ENCODE data around the gene ENTPD2. TPM values are rescaled to one million over a fixed set of nuclear protein-coding genes. Genes with fewer than 3 reads are reported as not detected.

The ENTPD2 gene
- polyA plus RNA-seq, 2 donors = 1.5 to 1.6 TPM

DNA sequence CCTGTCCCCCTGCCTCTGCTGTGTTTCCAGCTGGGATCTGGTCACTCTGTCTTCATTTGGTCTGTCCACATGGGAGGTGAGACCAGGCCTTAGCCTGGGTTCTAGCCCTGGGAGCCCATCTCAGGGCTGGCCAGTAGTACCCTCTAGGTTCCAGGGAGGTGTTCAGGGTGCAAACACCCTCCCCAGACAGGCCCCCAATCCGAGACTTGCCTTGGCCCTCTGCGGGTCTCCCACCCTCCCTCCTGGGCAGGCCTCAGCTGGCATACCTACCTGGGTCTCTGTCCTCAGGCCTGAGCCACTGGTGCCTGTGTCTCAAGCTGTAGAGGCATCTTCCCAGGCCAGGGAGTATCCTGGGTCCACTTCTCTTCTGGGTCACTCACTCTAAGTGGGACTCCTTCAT, 17.4 kb upstream of the ENTPD2 start:
- 83 to 84% methylated on average over 2 of the region's 2 CpGs for WGBS, 2 donors
- H3K4me1 ChIP-seq (ENCODE audit: control insufficient read depth in 2 of 2, insufficient read depth in 2 of 2, low read length in 1 of 2) = peaks cover 3 to 21% of the 10 kb centered on the region in 2 donors

GRCh38 chr9:137070906-137071275, 17.0 kb upstream of the ENTPD2 start:
- H3K4me1 ChIP-seq (ENCODE audit: control insufficient read depth in 2 of 2, insufficient read depth in 2 of 2, low read length in 1 of 2) = peaks cover 3 to 21% of the 10 kb centered on the region in 2 donors
- no peaks in the 10 kb centered on the region for H3K27me3 ChIP-seq (ENCODE audit: control insufficient read depth in 1 of 2, insufficient read depth in 2 of 2, low read length in 2 of 2)
- peak overlapping the region; percentile 47 to 74 for H3K27ac ChIP-seq (ENCODE audit: low read depth in 2 of 2, low read length in 1 of 2)
- 13 to 25% methylated on average over 6 of the region's 6 CpGs for WGBS, 2 donors
- no peaks in the 10 kb centered on the region for H3K9me3 ChIP-seq (ENCODE audit: control insufficient read depth in 2 of 2, insufficient read depth in 1 of 2, low read depth in 1 of 2, low read length in 1 of 2)
- no peaks in the 10 kb centered on the region for H3K36me3 ChIP-seq (ENCODE audit: control insufficient read depth in 2 of 2, insufficient read depth in 2 of 2, low read length in 1 of 2)
- H3K4me3 ChIP-seq (ENCODE audit: low read depth in 1 of 2, low read length in 2 of 2) = peak overlapping the region; percentile 16 to 60

More for the DNA sequence above, 17.4 kb upstream of the ENTPD2 start:
- Histone ChIP-seq H3K27me3 (ENCODE audit: control insufficient read depth in 1 of 2, insufficient read depth in 2 of 2, low read length in 2 of 2) (no peaks in the 10 kb centered on the region), H3K9me3 (ENCODE audit: control insufficient read depth in 2 of 2, insufficient read depth in 1 of 2, low read depth in 1 of 2, low read length in 1 of 2) (no peaks in the 10 kb centered on the region), H3K36me3 (ENCODE audit: control insufficient read depth in 2 of 2, insufficient read depth in 2 of 2, low read length in 1 of 2) (no peaks in the 10 kb centered on the region), H3K27ac (ENCODE audit: low read depth in 2 of 2, low read length in 1 of 2) (peak overlapping the region; percentile 47 to 74), H3K4me3 (ENCODE audit: low read depth in 1 of 2, low read length in 2 of 2) (no peak overlapping the region)

DNA sequence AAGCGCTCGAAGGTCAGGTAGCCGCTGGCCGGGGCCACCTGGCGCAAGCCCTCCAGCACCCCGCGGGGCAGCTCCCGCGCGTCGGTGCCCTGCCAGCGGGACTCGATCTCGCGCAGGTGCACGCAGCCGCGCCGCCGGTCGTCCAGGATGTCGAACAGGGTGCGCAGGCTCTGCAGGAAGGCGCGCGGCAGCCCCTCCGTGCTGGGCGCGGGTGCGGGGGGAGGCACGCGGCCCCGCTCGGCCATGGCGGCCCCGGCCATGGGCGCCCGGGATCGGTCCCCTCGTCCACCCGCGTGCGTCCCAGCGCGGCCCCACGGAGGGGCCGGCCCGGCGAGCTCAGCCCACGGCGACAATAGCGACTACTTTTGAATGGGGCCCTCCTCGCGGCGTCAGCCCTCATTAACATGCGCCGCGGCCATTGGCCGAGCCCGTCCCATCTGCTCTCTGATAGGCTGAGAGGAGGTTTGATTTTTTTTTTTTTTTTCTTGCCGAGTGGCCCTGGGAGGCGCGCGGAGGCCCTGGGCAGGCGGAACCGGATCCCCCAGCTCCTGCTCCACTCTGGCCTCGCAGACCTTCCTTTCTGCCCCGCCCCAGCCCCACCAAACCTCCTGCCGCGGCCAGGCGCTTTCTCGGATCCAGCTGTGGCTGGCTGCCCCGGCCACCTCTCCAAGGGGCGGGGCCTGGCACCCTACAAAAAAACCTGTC, 16.5 kb upstream of the ENTPD2 start, which contains the start of gene SAPCD2:
TSS of gene SAPCD2 (minus strand) at position 357 of the 705 bp plus-strand sequence. CDS start at position 260, 97 bp downstream.
- peaks cover 0 to 3% of the 10 kb centered on the region in 2 donors for H3K36me3 ChIP-seq (ENCODE audit: control insufficient read depth in 2 of 2, insufficient read depth in 2 of 2, low read length in 1 of 2)
- peaks cover 3 to 21% of the 10 kb centered on the region in 2 donors for H3K4me1 ChIP-seq (ENCODE audit: control insufficient read depth in 2 of 2, insufficient read depth in 2 of 2, low read length in 1 of 2)
- peak within 1 kb of the TSS; percentile 47 to 74 for H3K27ac ChIP-seq (ENCODE audit: low read depth in 2 of 2, low read length in 1 of 2)
- H3K4me3 ChIP-seq (ENCODE audit: low read depth in 1 of 2, low read length in 2 of 2) = peak within 1 kb of the TSS; percentile 49 to 60
- no peaks in the 10 kb centered on the region for H3K9me3 ChIP-seq (ENCODE audit: control insufficient read depth in 2 of 2, insufficient read depth in 1 of 2, low read depth in 1 of 2, low read length in 1 of 2)
- H3K27me3 ChIP-seq (ENCODE audit: control insufficient read depth in 1 of 2, insufficient read depth in 2 of 2, low read length in 2 of 2) = no peaks in the 10 kb centered on the region
- WGBS, 2 donors = 1% methylated on average over 50 to 74 of the region's 74 CpGs

DNA sequence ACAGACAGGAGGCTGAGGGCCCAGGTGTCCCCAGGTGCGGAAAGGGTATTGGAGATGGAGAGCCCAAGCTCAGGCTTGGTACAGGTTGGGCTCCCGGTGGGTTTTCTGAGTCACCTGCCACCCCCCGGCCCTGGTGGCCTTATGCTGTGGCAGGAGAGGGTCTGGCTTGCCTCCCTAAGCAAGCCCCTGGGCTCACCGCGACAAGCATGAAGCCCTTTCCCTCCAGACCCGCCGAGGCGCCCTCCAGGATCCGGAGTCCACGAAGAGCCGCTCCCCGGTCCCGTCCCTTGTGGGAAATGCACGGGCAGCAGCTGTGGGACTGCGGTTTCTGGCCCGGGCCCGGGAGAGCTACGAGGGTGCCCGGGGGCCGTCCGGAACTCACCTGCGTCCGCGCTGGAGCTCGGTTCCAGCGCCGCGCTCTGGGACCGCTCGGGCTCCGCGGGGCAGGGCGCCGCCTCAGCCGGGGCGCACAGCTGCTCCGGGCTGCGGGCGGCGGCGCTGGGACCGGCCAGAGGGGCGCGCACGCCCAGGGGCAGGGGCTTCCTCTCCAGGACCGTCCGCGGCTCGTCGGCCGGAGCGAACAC, 15.7 kb upstream of the ENTPD2 start:
- Histone ChIP-seq H3K36me3 (ENCODE audit: control insufficient read depth in 2 of 2, insufficient read depth in 2 of 2, low read length in 1 of 2) (peaks cover 0 to 4% of the 10 kb centered on the region in 2 donors), H3K27ac (ENCODE audit: low read depth in 2 of 2, low read length in 1 of 2) (no peak overlapping the region), H3K9me3 (ENCODE audit: control insufficient read depth in 2 of 2, insufficient read depth in 1 of 2, low read depth in 1 of 2, low read length in 1 of 2) (no peaks in the 10 kb centered on the region), H3K4me3 (ENCODE audit: low read depth in 1 of 2, low read length in 2 of 2) (peak overlapping the region; percentile 49 to 60), H3K27me3 (ENCODE audit: control insufficient read depth in 1 of 2, insufficient read depth in 2 of 2, low read length in 2 of 2) (no peaks in the 10 kb centered on the region), H3K4me1 (ENCODE audit: control insufficient read depth in 2 of 2, insufficient read depth in 2 of 2, low read length in 1 of 2) (peaks cover 3 to 21% of the 10 kb centered on the region in 2 donors)
- 5 to 7% methylated on average over 49 to 52 of the region's 52 CpGs for WGBS, 2 donors

DNA sequence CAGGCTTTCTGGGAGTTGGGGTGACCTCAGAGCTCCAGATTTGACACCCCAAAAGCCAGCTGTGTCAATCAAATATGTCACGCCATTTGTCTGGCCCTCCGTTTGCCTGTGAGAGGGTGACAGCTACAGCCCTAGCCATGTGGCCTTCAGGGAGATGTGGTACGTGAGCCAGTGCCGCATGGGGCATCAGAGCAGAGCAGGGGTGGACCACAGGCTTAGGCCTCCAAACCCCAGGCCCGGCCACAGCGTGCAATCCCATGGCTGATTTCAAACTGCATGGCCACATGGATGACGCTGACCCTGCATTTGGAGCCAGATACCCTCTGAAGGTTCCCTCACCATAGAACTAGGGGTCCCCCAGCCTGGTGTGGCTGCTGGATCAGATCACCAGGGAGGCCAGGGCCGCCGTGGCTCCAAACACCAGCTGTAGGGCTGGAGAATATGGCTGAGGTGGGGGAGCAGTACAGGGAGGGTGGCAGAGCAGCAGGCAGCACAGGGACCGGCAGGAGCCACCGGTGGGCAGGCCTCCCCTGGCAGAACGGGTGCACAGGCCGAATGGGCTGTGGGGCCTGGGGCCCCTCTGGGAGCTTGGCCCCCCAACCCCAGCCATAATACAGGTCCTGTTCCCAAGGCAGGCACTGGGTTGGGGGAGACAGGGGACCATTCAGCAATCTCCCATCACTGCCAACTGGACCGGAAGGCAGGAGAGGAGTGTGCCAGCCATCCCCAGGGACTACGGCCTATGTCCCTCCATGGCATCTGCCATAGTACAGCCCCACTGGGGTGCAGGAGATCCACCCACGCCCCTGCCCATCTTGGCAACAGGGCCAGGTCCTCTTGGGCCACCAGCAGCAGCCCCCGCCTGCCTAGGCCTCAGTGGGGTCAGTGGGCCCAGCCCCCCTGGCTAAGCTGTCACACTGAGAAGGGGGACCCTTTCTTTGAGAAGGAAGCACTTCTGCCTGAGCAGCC, 15.0 kb upstream of the ENTPD2 start:
- Histone ChIP-seq H3K36me3 (ENCODE audit: control insufficient read depth in 2 of 2, insufficient read depth in 2 of 2, low read length in 1 of 2) (peaks cover 0 to 4% of the 10 kb centered on the region in 2 donors), H3K27me3 (ENCODE audit: control insufficient read depth in 1 of 2, insufficient read depth in 2 of 2, low read length in 2 of 2) (no peaks in the 10 kb centered on the region), H3K4me1 (ENCODE audit: control insufficient read depth in 2 of 2, insufficient read depth in 2 of 2, low read length in 1 of 2) (peaks cover 3 to 22% of the 10 kb centered on the region in 2 donors), H3K9me3 (ENCODE audit: control insufficient read depth in 2 of 2, insufficient read depth in 1 of 2, low read depth in 1 of 2, low read length in 1 of 2) (no peaks in the 10 kb centered on the region), H3K4me3 (ENCODE audit: low read depth in 1 of 2, low read length in 2 of 2) (peak overlapping the region in 1 of 2 donors; percentile 49), H3K27ac (ENCODE audit: low read depth in 2 of 2, low read length in 1 of 2) (no peak overlapping the region)
- WGBS, 2 donors = 87 to 91% methylated on average over 17 of the region's 17 CpGs

DNA sequence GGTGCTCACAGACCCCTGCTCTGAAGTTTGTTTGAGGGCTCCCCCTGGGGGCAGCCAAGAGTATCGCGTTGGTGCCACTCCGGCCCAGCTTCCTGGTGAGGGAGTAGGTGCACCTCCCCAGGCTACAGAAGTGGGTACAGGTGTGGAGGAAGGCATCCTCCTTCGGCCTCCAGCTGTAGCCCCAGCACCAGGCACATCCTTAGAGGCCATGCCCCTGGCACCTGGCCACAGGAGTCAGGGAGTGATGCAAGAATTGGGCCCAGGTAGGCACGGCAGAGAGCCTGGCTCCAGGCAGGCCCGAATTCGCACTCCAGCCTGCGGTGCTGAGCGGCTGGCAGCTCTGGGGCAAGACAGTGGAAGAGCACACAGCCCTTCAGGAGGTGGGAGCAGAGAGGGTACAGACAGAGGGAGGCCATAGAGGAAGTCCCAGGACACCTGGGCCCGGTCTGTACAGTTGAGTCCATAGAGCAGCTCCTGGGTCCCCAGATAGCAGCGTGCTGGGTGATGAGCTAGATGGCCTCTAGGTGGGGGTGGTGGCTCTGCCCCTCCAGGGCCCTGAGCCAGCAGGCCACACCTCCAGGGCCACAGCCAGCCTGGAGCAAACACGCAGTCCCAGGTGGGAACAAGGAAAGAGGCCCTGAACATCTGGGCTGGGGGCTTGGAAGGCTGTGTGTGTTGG, 14.1 kb upstream of the ENTPD2 start:
- 44 to 48% methylated on average over 12 of the region's 12 CpGs for WGBS, 2 donors
- no peaks in the 10 kb centered on the region for H3K27me3 ChIP-seq (ENCODE audit: control insufficient read depth in 1 of 2, insufficient read depth in 2 of 2, low read length in 2 of 2)
- H3K36me3 ChIP-seq (ENCODE audit: control insufficient read depth in 2 of 2, insufficient read depth in 2 of 2, low read length in 1 of 2) = peaks cover 0 to 4% of the 10 kb centered on the region in 2 donors
- H3K9me3 ChIP-seq (ENCODE audit: control insufficient read depth in 2 of 2, insufficient read depth in 1 of 2, low read depth in 1 of 2, low read length in 1 of 2) = no peaks in the 10 kb centered on the region
- no peak overlapping the region for H3K4me3 ChIP-seq (ENCODE audit: low read depth in 1 of 2, low read length in 2 of 2)
- peaks cover 3 to 23% of the 10 kb centered on the region in 2 donors for H3K4me1 ChIP-seq (ENCODE audit: control insufficient read depth in 2 of 2, insufficient read depth in 2 of 2, low read length in 1 of 2)
- H3K27ac ChIP-seq (ENCODE audit: low read depth in 2 of 2, low read length in 1 of 2) = peak overlapping the region in 1 of 2 donors; percentile 54

DNA sequence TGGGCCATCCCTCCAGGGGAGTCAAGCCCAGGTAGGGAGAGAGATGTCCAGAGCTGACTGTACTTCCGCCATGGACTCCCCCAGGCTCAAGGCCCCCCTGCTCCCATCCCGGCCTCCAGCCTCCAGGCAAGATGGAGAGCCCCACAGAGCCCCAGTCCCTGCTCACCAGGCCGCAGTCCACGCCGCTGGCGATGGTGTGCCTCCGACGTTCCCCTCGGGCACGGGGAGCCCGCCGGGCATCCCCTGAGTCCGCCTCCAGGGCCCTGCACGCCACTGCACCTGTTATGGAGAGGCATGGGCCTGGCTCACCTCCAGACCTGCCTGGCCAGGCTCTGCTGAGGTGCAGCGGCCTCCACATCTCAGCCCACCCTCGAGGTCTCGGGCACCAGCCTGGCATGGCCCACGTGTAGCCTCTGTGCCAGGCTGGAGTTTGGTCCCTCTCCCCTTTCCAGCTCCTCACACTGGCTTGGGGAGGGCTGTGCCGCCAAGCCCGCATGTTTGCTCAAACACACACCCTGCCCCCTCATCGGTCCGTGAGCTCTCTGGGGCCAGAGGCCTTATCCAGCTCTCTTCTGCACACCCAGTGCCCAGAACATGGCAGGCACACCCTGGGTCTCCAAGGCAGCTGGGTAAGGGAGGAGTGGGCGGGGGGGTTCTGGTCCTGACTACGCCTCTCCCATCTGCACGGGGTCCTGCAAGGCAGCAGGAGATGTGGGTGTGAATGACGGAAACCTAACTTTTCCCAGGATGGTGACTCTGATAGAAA, 12.4 kb upstream of the ENTPD2 start:
- WGBS, 2 donors = 89% methylated on average over 26 of the region's 26 CpGs
- no peak overlapping the region for H3K27ac ChIP-seq (ENCODE audit: low read depth in 2 of 2, low read length in 1 of 2)
- no peaks in the 10 kb centered on the region for H3K9me3 ChIP-seq (ENCODE audit: control insufficient read depth in 2 of 2, insufficient read depth in 1 of 2, low read depth in 1 of 2, low read length in 1 of 2)
- H3K36me3 ChIP-seq (ENCODE audit: control insufficient read depth in 2 of 2, insufficient read depth in 2 of 2, low read length in 1 of 2) = peaks cover 0 to 4% of the 10 kb centered on the region in 2 donors
- no peaks in the 10 kb centered on the region for H3K27me3 ChIP-seq (ENCODE audit: control insufficient read depth in 1 of 2, insufficient read depth in 2 of 2, low read length in 2 of 2)
- H3K4me3 ChIP-seq (ENCODE audit: low read depth in 1 of 2, low read length in 2 of 2) = no peak overlapping the region
- peaks cover 3 to 26% of the 10 kb centered on the region in 2 donors for H3K4me1 ChIP-seq (ENCODE audit: control insufficient read depth in 2 of 2, insufficient read depth in 2 of 2, low read length in 1 of 2)

DNA sequence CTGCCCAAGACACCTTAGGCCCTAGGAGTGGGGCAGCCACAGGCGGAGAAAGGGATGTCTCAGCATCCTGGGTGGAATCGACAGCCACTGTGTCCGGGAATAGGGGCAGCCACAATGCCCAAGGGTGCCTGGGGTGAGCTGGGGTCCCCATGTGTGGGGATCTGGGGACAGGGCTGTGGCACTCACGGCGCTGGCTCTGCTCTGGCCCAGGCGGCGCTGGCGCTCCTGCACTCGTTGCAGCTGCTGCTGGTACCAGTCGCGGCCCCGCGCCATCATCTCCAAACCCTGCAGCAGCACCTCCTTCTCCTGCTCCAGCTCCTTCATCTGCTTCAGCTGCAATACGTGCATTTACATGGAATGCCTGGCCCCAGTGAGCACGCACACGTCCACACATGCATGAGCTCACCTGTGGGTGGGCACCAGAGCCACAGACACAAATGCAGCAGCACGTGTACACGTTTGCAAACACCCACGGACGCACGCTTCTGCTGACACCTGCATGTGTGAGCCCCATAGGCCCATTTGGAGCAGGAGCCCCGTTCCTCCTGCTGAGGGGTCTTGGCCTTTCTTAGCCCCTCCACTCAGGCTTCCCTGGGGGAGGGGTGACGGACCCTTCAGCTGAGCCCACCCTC, 11.6 kb upstream of the ENTPD2 start:
- peaks cover 0 to 23% of the 10 kb centered on the region in 2 donors for H3K4me1 ChIP-seq (ENCODE audit: control insufficient read depth in 2 of 2, insufficient read depth in 2 of 2, low read length in 1 of 2)
- no peak overlapping the region for H3K4me3 ChIP-seq (ENCODE audit: low read depth in 1 of 2, low read length in 2 of 2)
- no peaks in the 10 kb centered on the region for H3K9me3 ChIP-seq (ENCODE audit: control insufficient read depth in 2 of 2, insufficient read depth in 1 of 2, low read depth in 1 of 2, low read length in 1 of 2)
- peaks cover 0 to 4% of the 10 kb centered on the region in 2 donors for H3K36me3 ChIP-seq (ENCODE audit: control insufficient read depth in 2 of 2, insufficient read depth in 2 of 2, low read length in 1 of 2)
- WGBS, 2 donors = 82 to 84% methylated on average over 23 of the region's 23 CpGs
- no peak overlapping the region for H3K27ac ChIP-seq (ENCODE audit: low read depth in 2 of 2, low read length in 1 of 2)
- no peaks in the 10 kb centered on the region for H3K27me3 ChIP-seq (ENCODE audit: control insufficient read depth in 1 of 2, insufficient read depth in 2 of 2, low read length in 2 of 2)

All from esophagus (tissue), 2 donors.